DMS53 treated with DMSO at 0.1 percent for 48 hours (cell line): Measurements from ENCODE around the gene C1GALT1.
"Not testable (repeated sequence)": the region's sequence is repeated elsewhere in the genome, so short reads cannot be mapped to it uniquely, and the experiment has no call there.

Experiments
- DNase-seq: peaks from one replicate; lab custom pipeline; 2025; ENCODE audit not compliant: unreplicated experiment; lab: John Stamatoyannopoulos, UW

Gene C1GALT1

GRCh38 chr7:7182156-7183060 lies at the start of gene C1GALT1:
Gene C1GALT1 (plus strand): TSS chr7:7182544. CDS start chr7:7234320, 51,776 bp downstream.
- DNase-seq: peak; percentile 98

GRCh38 chr7:7134046-7134445 lies 48.3 kb upstream of the C1GALT1 start:
- no peak for DNase-seq

- DNase-seq: no peak
These were observed 47.3 kb upstream of the C1GALT1 start for GRCh38 chr7:7135074-7135473.

GRCh38 chr7:7135924-7136323 lies 46.4 kb upstream of the C1GALT1 start:
- DNase-seq: not testable (repeated sequence)

- no peak for DNase-seq
These were observed 45.6 kb upstream of the C1GALT1 start for GRCh38 chr7:7136466-7137381.

- DNase-seq: no peak
These were observed 43.4 kb upstream of the C1GALT1 start for GRCh38 chr7:7138897-7139296.

GRCh38 chr7:7143404-7143803 lies 38.9 kb upstream of the C1GALT1 start:
- not testable (repeated sequence) for DNase-seq

- not testable (repeated sequence) for DNase-seq
These were observed 37.2 kb upstream of the C1GALT1 start for GRCh38 chr7:7145151-7145550.

GRCh38 chr7:7146837-7147236 lies 35.5 kb upstream of the C1GALT1 start:
- no peak for DNase-seq

GRCh38 chr7:7148798-7149481 lies 33.4 kb upstream of the C1GALT1 start:
- no peak for DNase-seq

- DNase-seq: no peak
These were observed 31.1 kb upstream of the C1GALT1 start for GRCh38 chr7:7151285-7151684.

GRCh38 chr7:7151865-7152264 lies 30.5 kb upstream of the C1GALT1 start:
- DNase-seq: no peak

- DNase-seq: no peak
These were observed 30.0 kb upstream of the C1GALT1 start for GRCh38 chr7:7152315-7152714.

- DNase-seq: not testable (repeated sequence)
These were observed 28.0 kb upstream of the C1GALT1 start for GRCh38 chr7:7154355-7154754.

GRCh38 chr7:7156663-7157062 lies 25.7 kb upstream of the C1GALT1 start:
- no peak for DNase-seq

- DNase-seq: no peak
These were observed 25.0 kb upstream of the C1GALT1 start for GRCh38 chr7:7157177-7157886.

- DNase-seq: no peak
These were observed 24.5 kb upstream of the C1GALT1 start for GRCh38 chr7:7157887-7158271.

GRCh38 chr7:7159063-7159658 lies 23.2 kb upstream of the C1GALT1 start:
- no peak for DNase-seq

- no peak for DNase-seq
These were observed 17.8 kb upstream of the C1GALT1 start for GRCh38 chr7:7164591-7164990.

- no peak for DNase-seq
These were observed 17.0 kb upstream of the C1GALT1 start for GRCh38 chr7:7165372-7165771.
